HG03025 (cell line): ENCODE data around the gene TP53AIP1.
"Not testable (repeated sequence)": the region's sequence is repeated elsewhere in the genome, so short reads cannot be mapped to it uniquely, and the experiment has no call there.

ENCODE experiments used
- ATAC-seq: cut with Tn5 transposase; IDR thresholded peaks from one replicate; pipeline ENCODE4 v1.9.1; 2021; ENCODE audit warnings: mild to moderate bottlenecking, moderate library complexity; ENCODE audit not compliant: unreplicated experiment, low FRiP score

The TP53AIP1 gene

GRCh38 chr11:128926437-128927107 lies 16.1 kb downstream of the TP53AIP1 start:
- ATAC-seq = no peak

- ATAC-seq = no peak
These were observed 16.7 kb downstream of the TP53AIP1 start for GRCh38 chr11:128926000-128926399.

- no peak for ATAC-seq
These were observed 17.4 kb downstream of the TP53AIP1 start for GRCh38 chr11:128925250-128925600.

- ATAC-seq = no peak
These were observed 18.0 kb downstream of the TP53AIP1 start for GRCh38 chr11:128924510-128925249.

- ATAC-seq = no peak
These were observed 18.6 kb downstream of the TP53AIP1 start for GRCh38 chr11:128924104-128924503.

GRCh38 chr11:128921793-128922192 lies 20.9 kb downstream of the TP53AIP1 start:
- no peak for ATAC-seq

GRCh38 chr11:128920666-128921065 lies 22.0 kb downstream of the TP53AIP1 start:
- ATAC-seq = no peak

GRCh38 chr11:128919635-128920034 lies 23.0 kb downstream of the TP53AIP1 start:
- ATAC-seq = not testable (repeated sequence)

GRCh38 chr11:128919216-128919615 lies 23.5 kb downstream of the TP53AIP1 start:
- no peak for ATAC-seq

GRCh38 chr11:128917144-128917724 lies 25.4 kb downstream of the TP53AIP1 start:
- no peak for ATAC-seq

GRCh38 chr11:128916681-128917080 lies 26.0 kb downstream of the TP53AIP1 start:
- no peak for ATAC-seq

- no peak for ATAC-seq
These were observed 26.6 kb downstream of the TP53AIP1 start for GRCh38 chr11:128916037-128916572.

- ATAC-seq = no peak
These were observed 27.5 kb downstream of the TP53AIP1 start for GRCh38 chr11:128915149-128915521.

GRCh38 chr11:128914216-128915148 lies 28.2 kb downstream of the TP53AIP1 start:
- ATAC-seq = no peak

- ATAC-seq = no peak
These were observed 28.9 kb downstream of the TP53AIP1 start for GRCh38 chr11:128913806-128914205.

- ATAC-seq = no peak
These were observed 31.0 kb downstream of the TP53AIP1 start for GRCh38 chr11:128911701-128912100.

GRCh38 chr11:128911239-128911638 lies 31.4 kb downstream of the TP53AIP1 start:
- no peak for ATAC-seq

GRCh38 chr11:128910576-128910975 lies 32.1 kb downstream of the TP53AIP1 start:
- no peak for ATAC-seq

GRCh38 chr11:128909438-128910125 lies 33.1 kb downstream of the TP53AIP1 start:
- ATAC-seq = no peak
